Activated B cell treated with CpG ODN at 0.5 μM for 24 hours (primary cell): Measurements from ENCODE around the gene AP2A1. TPM values are rescaled to one million over a fixed set of nuclear protein-coding genes. Genes with fewer than 3 reads are reported as not detected.

Source experiments
- ATAC-seq: fragments of 200-7000 bp; cut with Tn5 transposase; one replicate; pipeline ENCODE4 v1.10.0; 2021; ENCODE audit warnings: low read depth, mild to moderate bottlenecking, moderate library complexity
- CTCF ChIA-PET: fragments of 350-600 bp; sonication (Branson Sonifier 250); formaldehyde crosslinking; loops from one replicate; lab custom pipeline; 2021; ENCODE audit warnings: antibody characterized with exemption; lab: Charles Lee
- POLR2A ChIA-PET: fragments of 350-600 bp; sonication (Branson Sonifier 250); formaldehyde crosslinking; loops from one replicate; lab custom pipeline; 2021; ENCODE audit warnings: antibody characterized with exemption; lab: Charles Lee
- DNase-seq: peaks from one replicate; pipeline ENCODE4 v3.0.0; 2022
- H3K27ac Mint-ChIP-seq: one replicate; pipeline ENCODE4 v1.8.0; 2020; ENCODE audit warnings: mixed read lengths
- H3K27me3 Mint-ChIP-seq: one replicate; pipeline ENCODE4 v1.8.0; 2021; ENCODE audit warnings: mixed read lengths
- H3K36me3 Mint-ChIP-seq: one replicate; pipeline ENCODE4 v1.8.0; 2021; ENCODE audit warnings: low read depth, mixed read lengths
- H3K4me1 Mint-ChIP-seq: one replicate; pipeline ENCODE4 v1.8.0; 2021; ENCODE audit warnings: mixed read lengths
- H3K4me3 Mint-ChIP-seq: one replicate; pipeline ENCODE4 v1.8.0; 2020; ENCODE audit warnings: mild to moderate bottlenecking, mixed read lengths
- H3K9me3 Mint-ChIP-seq: one replicate; pipeline ENCODE4 v1.8.0; 2020; ENCODE audit warnings: mixed read lengths
- intact Hi-C: fragments of 100-400 bp; cut with micrococcal nuclease; formaldehyde crosslinking; loops from one replicate; pipeline ENCODE4 v1.15.1; 2024
- total RNA-seq: library from RNA; stranded (reverse); gene quantifications from 2 replicates; pipeline ENCODE4 v1.2.3, GENCODE V29; 2022
- TF ChIP-seq, protein P1 (sequence below): fragments of 200-600 bp; IDR thresholded peaks from one replicate; pipeline ENCODE4 v1.8.0; 2022; ENCODE audit warnings: antibody characterized with exemption, mild to moderate bottlenecking

AP2A1 gene
- total RNA-seq, 1 donor from 2014 or later, result 60.6 TPM

DNA sequence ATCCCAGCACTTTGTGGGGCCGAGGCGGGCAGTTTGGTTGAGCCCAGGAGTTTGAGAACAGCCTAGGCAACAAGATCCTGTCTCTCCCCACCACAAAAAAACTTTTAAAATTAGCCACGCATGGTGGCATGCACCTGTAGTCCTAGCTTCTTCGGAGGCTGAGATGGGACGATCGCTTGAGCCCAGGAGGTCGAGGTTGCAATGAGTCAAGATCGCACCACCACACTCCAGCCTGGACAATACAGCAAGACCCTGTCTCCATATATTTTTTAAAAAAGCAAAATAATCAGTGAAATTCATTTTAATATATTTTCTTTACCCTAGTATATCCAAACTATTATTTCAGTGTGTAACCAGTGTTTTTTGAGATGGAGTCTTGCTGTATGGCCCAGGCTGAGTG, 8.2 kb downstream of the AP2A1 start:
- Mint-ChIP-seq H3K27me3 (no peaks in the 10 kb centered on the region), H3K4me1 (peaks cover 15% of the 10 kb centered on the region), H3K4me3 (no peak overlapping the region), H3K36me3 (peaks cover 21% of the 10 kb centered on the region), H3K9me3 (no peaks in the 10 kb centered on the region), H3K27ac (no peak overlapping the region)
- ChIA-PET POLR2A (no interaction called here), CTCF (no interaction called here)
- DNase-seq (no peak), ATAC-seq (no peak)
- TF ChIP-seq, protein P1, sequence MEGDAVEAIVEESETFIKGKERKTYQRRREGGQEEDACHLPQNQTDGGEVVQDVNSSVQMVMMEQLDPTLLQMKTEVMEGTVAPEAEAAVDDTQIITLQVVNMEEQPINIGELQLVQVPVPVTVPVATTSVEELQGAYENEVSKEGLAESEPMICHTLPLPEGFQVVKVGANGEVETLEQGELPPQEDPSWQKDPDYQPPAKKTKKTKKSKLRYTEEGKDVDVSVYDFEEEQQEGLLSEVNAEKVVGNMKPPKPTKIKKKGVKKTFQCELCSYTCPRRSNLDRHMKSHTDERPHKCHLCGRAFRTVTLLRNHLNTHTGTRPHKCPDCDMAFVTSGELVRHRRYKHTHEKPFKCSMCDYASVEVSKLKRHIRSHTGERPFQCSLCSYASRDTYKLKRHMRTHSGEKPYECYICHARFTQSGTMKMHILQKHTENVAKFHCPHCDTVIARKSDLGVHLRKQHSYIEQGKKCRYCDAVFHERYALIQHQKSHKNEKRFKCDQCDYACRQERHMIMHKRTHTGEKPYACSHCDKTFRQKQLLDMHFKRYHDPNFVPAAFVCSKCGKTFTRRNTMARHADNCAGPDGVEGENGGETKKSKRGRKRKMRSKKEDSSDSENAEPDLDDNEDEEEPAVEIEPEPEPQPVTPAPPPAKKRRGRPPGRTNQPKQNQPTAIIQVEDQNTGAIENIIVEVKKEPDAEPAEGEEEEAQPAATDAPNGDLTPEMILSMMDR, result no peak
- intact Hi-C loops, result no loop called here

DNA sequence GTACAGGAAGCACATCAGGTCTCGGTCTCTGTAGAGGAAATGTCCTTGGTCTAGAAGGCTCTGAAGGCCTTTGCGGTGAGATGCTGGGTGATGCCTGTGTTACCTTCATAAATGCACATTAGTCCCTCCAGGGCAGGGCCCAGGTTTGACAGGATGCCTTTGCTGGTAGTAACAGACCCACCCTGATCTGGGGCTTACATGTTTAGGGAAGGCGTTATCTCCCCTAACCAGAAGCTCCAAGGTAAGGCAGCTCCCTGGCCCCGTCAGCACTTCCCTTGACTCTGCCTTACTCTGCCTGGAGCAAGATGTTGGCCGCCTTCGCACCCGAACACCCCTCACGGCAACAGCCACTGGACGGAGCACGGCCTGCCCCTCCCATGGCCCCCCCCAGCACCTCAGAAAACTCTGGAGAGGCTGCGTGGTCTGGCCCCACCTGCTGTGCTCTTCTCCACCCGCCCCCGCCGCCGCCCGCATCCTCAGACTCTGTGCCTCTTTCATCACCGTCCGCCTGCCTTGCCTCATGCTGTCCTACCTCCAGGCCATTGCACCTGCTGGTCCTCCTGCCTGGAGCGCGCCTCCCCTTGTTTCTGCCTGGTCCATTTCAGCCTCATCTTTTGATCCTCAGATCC, 9.1 kb downstream of the AP2A1 start:
- peaks cover 21% of the 10 kb centered on the region for H3K4me1 Mint-ChIP-seq
- TF ChIP-seq, protein P1, result no peak
- ChIA-PET POLR2A (no interaction called here), CTCF (no interaction called here)
- no peaks in the 10 kb centered on the region for H3K27me3 Mint-ChIP-seq
- peaks cover 17% of the 10 kb centered on the region for H3K36me3 Mint-ChIP-seq
- no peak for ATAC-seq
- H3K27ac Mint-ChIP-seq, result no peak overlapping the region
- H3K9me3 Mint-ChIP-seq, result no peaks in the 10 kb centered on the region
- intact Hi-C loops, result no loop called here
- no peak for DNase-seq
- H3K4me3 Mint-ChIP-seq, result no peak overlapping the region

DNA sequence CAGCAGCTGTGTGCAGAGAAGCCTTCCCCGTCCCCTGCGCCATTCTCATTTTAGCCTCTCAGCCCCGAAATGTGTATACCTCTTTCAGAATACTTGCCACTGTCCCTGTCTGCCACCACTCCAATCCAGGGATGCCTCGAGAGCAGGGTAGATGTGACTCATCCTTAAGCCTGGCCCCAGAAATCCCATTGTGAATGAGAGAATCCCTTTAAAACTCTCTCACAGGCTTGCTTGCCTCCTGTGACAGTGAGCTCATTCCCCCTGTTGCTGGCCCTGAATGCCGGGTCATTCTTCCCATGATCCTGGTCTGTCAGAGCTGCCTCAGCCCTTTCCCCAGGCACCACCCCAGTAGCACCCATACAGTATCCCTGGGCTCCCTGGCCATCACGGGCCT, 9.6 kb downstream of the AP2A1 start:
- Mint-ChIP-seq H3K27ac (no peak overlapping the region), H3K27me3 (no peaks in the 10 kb centered on the region), H3K36me3 (peaks cover 17% of the 10 kb centered on the region), H3K9me3 (no peaks in the 10 kb centered on the region), H3K4me1 (peaks cover 26% of the 10 kb centered on the region), H3K4me3 (no peak overlapping the region)
- intact Hi-C loops, result no loop called here
- TF ChIP-seq, protein P1, result no peak
- no peak for DNase-seq
- CTCF ChIA-PET, result no interaction called here
- no peak for ATAC-seq
- POLR2A ChIA-PET, result no interaction called here

DNA sequence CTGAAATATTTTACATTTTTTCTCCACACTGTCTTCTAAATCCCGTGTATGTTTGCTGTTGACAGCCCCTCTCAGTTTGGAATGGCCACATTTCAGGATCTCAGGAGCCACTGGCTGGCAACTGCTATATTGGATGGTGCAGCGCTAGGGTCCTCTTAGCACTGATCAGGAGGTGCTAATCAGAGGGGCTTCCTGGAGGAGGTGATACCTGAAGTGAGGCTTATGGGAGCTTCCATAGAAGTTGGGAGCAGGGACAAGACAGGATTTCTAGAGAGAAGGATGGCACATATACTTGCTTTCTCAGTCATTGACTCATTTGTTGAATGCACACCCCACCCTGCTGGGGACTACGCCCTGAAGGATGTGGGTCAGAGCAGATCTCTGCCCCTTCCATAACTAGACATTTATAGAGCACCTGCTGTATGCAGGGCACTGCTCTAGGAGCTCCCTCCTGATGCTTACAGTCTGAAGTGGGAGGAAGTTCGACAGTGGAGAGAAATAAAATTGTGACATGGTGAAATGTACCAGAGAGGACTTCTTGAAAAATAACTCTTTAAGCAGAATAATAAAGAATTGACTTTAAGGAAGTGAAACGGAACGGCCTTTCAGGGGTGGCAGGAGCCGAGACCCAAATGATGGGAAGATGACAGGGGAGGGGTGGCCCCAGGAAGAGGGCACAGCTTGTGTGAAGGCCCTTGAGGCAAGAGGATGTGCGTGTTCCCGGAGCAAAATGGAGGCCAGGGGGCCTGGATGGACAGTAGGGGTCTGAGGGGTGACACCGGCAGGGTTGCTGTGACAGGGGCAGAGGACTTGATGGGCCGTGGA, 13.1 kb downstream of the AP2A1 start:
- H3K36me3 Mint-ChIP-seq, result peaks cover 29% of the 10 kb centered on the region
- CTCF ChIA-PET, result no interaction called here
- POLR2A ChIA-PET, result interaction anchor here (1.0 kb wide), 1 partner anchor 13 kb away, joined by 5 read pairs; the partner anchor contains the start of gene AP2A1

More for the DNA sequence above, 13.1 kb downstream of the AP2A1 start:
- TF ChIP-seq, protein P1, result no peak
- Mint-ChIP-seq H3K27ac (peak overlapping the region; percentile 88), H3K27me3 (no peaks in the 10 kb centered on the region), H3K4me1 (peaks cover 28% of the 10 kb centered on the region), H3K9me3 (no peaks in the 10 kb centered on the region), H3K4me3 (peak overlapping the region; percentile 58)
- ATAC-seq (peak; percentile 84), DNase-seq (no peak)
- intact Hi-C loops, result loop anchor here (2.0 kb wide), 1 partner anchor 13 kb away; the partner anchor contains the start of gene AP2A1
